Duodenal mucosa (tissue), 2 donors: ENCODE results near the gene TLL2.

Experiments
- H3K27ac ChIP-seq: one replicate; pipeline ENCODE4 v1.7.0; 2013; ENCODE audit warnings: low read depth, low read length
- H3K27me3 ChIP-seq, 2 donors: one replicate each; pipeline ENCODE4 v1.7.0; 2013; ENCODE audit warnings: low read length in 2 of 2, control low read depth in 1 of 2; ENCODE audit not compliant: insufficient read depth in 2 of 2, control insufficient read depth in 1 of 2
- H3K36me3 ChIP-seq, 2 donors: one replicate each; pipeline ENCODE4 v1.7.0; 2013; ENCODE audit warnings: low read length in 2 of 2, control low read depth in 1 of 2; ENCODE audit not compliant: insufficient read depth in 2 of 2, control insufficient read depth in 1 of 2
- H3K4me1 ChIP-seq, 2 donors: one replicate each; pipeline ENCODE4 v1.7.0; 2013; ENCODE audit warnings: low read length in 2 of 2, control low read depth in 1 of 2; ENCODE audit not compliant: insufficient read depth in 2 of 2, control insufficient read depth in 1 of 2
- H3K4me3 ChIP-seq, 2 donors: one replicate each; pipeline ENCODE4 v1.7.0; 2013; ENCODE audit warnings: low read length in 2 of 2, low read depth in 1 of 2
- H3K9ac ChIP-seq, 2 donors: one replicate each; pipeline ENCODE4 v1.7.0; 2013; ENCODE audit warnings: low read length in 2 of 2, low read depth in 1 of 2
- H3K9me3 ChIP-seq, 2 donors: one replicate each; pipeline ENCODE4 v1.7.0; 2013; ENCODE audit warnings: low read length in 2 of 2, control low read depth in 1 of 2; ENCODE audit not compliant: control insufficient read depth in 1 of 2

The TLL2 gene

GRCh38 chr10:96427291-96427690, 86.4 kb downstream of the TLL2 start:
- no peaks in the 10 kb centered on the region for H3K9me3 ChIP-seq
- no peaks in the 10 kb centered on the region for H3K4me1 ChIP-seq
- H3K36me3 ChIP-seq = no peaks in the 10 kb centered on the region
- H3K4me3 ChIP-seq = no peak overlapping the region
- no peak overlapping the region for H3K9ac ChIP-seq
- H3K27me3 ChIP-seq = no peaks in the 10 kb centered on the region
- no peak overlapping the region for H3K27ac ChIP-seq

- no peak overlapping the region for H3K9ac ChIP-seq
- no peaks in the 10 kb centered on the region for H3K9me3 ChIP-seq
- H3K27ac ChIP-seq = no peak overlapping the region
- no peaks in the 10 kb centered on the region for H3K4me1 ChIP-seq
- H3K27me3 ChIP-seq = no peaks in the 10 kb centered on the region
- no peak overlapping the region for H3K4me3 ChIP-seq
- H3K36me3 ChIP-seq = no peaks in the 10 kb centered on the region
Measured at GRCh38 chr10:96422525-96422924, 91.2 kb downstream of the TLL2 start.

GRCh38 chr10:96421995-96422394, 91.7 kb downstream of the TLL2 start:
- no peak overlapping the region for H3K9ac ChIP-seq
- H3K9me3 ChIP-seq = no peaks in the 10 kb centered on the region
- no peaks in the 10 kb centered on the region for H3K4me1 ChIP-seq
- H3K4me3 ChIP-seq = no peak overlapping the region
- no peak overlapping the region for H3K27ac ChIP-seq
- no peaks in the 10 kb centered on the region for H3K36me3 ChIP-seq
- no peaks in the 10 kb centered on the region for H3K27me3 ChIP-seq

DNA sequence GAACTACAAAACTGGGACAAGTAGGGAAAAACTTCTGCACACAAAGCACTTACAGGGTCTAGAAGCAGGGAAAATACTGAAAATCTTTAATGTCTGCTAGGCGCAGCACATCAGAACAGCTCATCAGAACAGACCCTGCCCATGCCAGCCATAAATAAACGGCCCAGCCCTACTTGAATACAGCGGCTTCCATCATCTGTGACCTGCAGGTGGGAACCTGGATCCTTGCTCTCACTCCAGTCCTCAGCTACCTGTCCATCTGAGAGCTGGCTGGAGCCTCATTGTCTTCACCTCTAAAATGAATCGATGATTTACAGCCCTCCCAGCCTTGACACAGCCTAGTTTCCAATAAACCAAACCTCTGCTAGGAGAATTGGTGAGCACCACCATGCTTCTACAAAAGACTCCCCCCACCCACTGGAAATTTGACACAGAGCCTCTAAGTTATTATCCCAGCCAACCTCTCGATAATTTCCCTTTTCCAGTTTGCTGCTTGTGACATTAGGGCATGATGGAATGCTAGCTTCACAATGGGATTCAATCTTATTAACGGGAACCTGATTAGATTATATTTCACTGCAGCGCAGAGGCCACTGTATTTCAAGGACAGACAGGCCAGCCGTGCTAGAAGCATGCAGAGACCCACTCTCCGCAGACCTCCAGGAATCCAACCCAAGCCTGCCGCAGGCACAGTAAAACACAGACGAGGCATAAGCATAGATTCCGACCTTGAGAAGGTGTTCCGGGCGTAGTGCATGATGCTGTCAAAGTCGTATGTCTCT, 93.3 kb downstream of the TLL2 start:
- Histone ChIP-seq H3K4me1 (peaks cover 3 to 5% of the 10 kb centered on the region in 2 donors), H3K27me3 (no peaks in the 10 kb centered on the region), H3K9ac (no peak overlapping the region), H3K9me3 (no peaks in the 10 kb centered on the region), H3K36me3 (no peaks in the 10 kb centered on the region), H3K27ac (no peak overlapping the region), H3K4me3 (no peak overlapping the region)

DNA sequence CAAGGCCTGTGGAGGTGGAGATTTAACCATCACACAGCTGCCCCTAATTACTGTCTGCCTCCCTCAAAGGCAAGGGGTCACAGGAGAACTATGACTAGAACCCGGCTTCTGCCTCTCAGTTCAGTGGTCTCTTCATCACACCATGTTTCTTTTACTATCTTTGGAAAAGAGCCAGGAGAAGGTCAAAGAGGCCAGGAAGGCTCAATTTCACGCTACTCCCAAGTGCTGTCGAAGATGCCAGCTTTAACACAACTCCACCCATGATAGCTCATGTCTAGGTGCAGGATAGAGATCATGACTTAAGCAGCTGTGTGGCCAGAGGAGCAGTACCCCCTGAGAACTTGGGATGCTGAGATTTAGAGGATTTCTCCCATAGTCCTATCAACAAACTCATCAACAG, 94.4 kb downstream of the TLL2 start:
- Histone ChIP-seq H3K27ac (no peak overlapping the region), H3K27me3 (no peaks in the 10 kb centered on the region), H3K36me3 (no peaks in the 10 kb centered on the region), H3K4me3 (no peak overlapping the region), H3K9ac (no peak overlapping the region), H3K4me1 (peaks cover 3 to 5% of the 10 kb centered on the region in 2 donors), H3K9me3 (no peaks in the 10 kb centered on the region)

- Histone ChIP-seq H3K9ac (no peak overlapping the region), H3K27me3 (no peaks in the 10 kb centered on the region), H3K9me3 (no peaks in the 10 kb centered on the region), H3K4me1 (peaks cover 3 to 5% of the 10 kb centered on the region in 2 donors), H3K4me3 (no peak overlapping the region), H3K36me3 (no peaks in the 10 kb centered on the region), H3K27ac (no peak overlapping the region)
Measured at GRCh38 chr10:96418582-96418981, 95.1 kb downstream of the TLL2 start.

DNA sequence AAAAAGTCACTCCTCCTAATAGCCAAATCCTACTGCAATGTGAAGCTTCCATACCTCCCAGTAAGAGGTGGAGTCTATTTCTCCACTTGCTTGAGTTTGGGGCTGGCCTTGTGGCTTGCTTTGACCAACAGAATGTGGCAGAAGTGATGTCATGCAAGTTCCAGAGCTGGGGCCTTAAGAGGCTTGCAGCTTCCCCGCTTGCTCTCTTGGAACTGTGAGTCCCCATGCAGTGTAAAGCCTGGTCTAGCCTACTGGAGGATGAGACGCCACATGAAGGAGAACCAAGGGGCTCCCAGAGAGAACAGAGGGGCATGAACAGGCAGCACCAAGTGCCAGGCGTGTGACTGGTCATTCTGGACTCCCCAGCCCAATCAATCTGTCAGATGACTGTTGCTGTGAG, 96.3 kb downstream of the TLL2 start:
- H3K4me1 ChIP-seq = peaks cover 3 to 5% of the 10 kb centered on the region in 2 donors

DNA sequence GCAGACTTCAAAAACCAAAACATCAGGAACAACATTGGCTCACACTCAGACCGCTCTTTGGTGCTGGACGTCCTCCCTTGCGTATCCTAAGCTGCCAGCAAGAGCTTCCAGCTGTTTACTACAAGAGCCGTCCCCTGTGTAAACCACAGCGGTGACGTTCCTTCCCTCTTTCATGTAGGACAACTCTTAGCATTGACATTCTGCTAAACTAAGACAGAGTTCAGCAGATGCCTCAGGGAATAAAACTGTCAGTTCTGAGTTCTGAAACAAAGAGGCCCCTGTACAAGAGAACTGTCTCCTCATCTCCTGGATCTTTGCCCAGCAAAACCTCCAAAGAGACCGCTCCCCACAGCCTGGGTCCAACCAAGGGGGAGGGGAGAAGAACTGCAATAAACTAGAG, 97.1 kb downstream of the TLL2 start:
- Histone ChIP-seq H3K27ac (no peak overlapping the region), H3K9me3 (no peaks in the 10 kb centered on the region), H3K27me3 (peaks cover 8 to 11% of the 10 kb centered on the region in 2 donors), H3K4me1 (peaks cover 3 to 5% of the 10 kb centered on the region in 2 donors), H3K36me3 (no peaks in the 10 kb centered on the region), H3K9ac (no peak overlapping the region), H3K4me3 (no peak overlapping the region)

More for the DNA sequence above, 96.3 kb downstream of the TLL2 start:
- no peaks in the 10 kb centered on the region for H3K9me3 ChIP-seq
- H3K4me3 ChIP-seq = no peak overlapping the region
- H3K36me3 ChIP-seq = no peaks in the 10 kb centered on the region
- no peak overlapping the region for H3K9ac ChIP-seq
- no peak overlapping the region for H3K27ac ChIP-seq
- H3K27me3 ChIP-seq = peaks cover 3 to 6% of the 10 kb centered on the region in 2 donors

GRCh38 chr10:96415891-96416554, 97.7 kb downstream of the TLL2 start:
- peaks cover 3 to 5% of the 10 kb centered on the region in 2 donors for H3K4me1 ChIP-seq
- no peak overlapping the region for H3K4me3 ChIP-seq
- H3K27me3 ChIP-seq = peaks cover 10 to 15% of the 10 kb centered on the region in 2 donors
- no peak overlapping the region for H3K9ac ChIP-seq
- H3K36me3 ChIP-seq = no peaks in the 10 kb centered on the region
- no peak overlapping the region for H3K27ac ChIP-seq
- no peaks in the 10 kb centered on the region for H3K9me3 ChIP-seq

DNA sequence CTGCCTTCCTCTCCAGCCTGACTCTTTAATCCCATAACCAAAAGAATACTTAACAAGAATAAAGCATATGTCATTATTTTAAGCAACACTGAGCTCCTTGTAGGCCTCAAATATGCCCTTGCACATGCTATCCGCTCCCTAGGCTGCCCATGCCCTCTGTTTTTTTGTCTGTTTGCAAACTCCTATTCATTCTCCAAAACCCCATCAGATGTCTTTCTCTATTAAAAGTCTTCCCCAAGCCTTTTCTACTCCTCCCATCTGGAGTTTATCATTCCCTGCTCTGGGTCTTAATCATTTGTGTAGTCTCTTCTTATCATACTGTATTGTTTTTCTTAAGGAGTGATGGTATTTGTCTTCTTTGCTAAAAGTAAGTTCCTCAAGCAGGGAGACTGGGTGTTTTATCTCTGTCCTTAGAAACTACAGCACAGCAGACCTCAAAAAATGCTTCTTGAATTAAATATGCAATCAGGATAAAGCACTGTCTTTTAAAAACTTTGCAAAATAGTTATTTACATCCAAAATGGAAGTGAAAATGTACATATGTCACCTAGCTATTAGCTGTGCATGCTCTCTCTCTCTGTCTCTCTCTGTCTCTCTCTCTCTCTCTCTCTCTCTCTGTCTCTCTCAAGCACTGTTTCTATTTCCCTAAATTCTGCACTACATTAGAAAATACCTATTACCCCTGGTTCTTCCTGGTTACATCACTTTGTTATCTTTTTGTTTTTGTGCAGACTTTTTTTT, 98.4 kb downstream of the TLL2 start:
- H3K4me3 ChIP-seq = no peak overlapping the region
- H3K27ac ChIP-seq = no peak overlapping the region
- peaks cover 3 to 5% of the 10 kb centered on the region in 2 donors for H3K4me1 ChIP-seq
- no peak overlapping the region for H3K9ac ChIP-seq
- H3K9me3 ChIP-seq = no peaks in the 10 kb centered on the region
- no peaks in the 10 kb centered on the region for H3K36me3 ChIP-seq
- peaks cover 10 to 15% of the 10 kb centered on the region in 2 donors for H3K27me3 ChIP-seq
